ENCODE results near the gene PIK3R3.
A peak's percentile ranks its signal among the peaks of the same experiment; 100 is the strongest.

Gene PIK3R3

DNA sequence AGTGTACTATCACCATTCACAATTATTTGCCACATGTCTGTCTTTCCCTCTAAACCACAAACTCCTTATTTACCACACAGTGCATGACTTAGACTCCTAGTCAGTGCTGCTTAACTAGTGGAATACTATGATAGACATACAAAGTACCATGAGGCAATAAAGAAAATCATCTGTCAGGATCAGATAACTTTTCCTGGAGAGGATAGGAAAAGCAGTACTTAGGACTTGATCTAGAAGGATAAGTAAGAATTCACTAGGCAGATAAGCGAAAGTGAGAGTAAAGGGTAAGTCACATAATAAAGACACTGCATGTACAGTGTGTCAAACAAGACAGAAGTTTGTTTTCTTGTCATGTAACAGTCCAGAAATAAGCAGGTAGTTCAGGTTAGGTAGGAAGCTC is 21.3 kb upstream of the PIK3R3 start:
- DNase-seq, result no peak

DNA sequence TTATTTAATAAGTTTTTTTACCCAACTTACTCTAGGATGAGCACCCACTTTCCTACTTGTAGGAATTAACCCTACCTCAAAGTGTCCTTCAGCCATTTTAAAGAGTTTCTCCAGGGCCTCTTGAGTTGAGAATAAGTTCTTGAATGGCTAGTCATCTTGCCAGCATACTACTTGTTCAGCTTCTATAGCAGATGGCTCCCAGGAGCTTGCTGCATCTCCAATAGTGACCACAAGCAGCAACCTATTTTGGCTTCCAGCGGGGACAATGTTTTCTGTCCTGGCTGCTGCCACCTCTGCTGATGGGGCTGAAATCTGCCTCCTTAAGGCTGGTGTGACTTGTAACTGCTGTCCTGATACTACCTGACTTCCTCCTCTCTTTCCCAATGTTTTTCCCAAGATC is 20.8 kb upstream of the PIK3R3 start:
- no peak for DNase-seq

DNA sequence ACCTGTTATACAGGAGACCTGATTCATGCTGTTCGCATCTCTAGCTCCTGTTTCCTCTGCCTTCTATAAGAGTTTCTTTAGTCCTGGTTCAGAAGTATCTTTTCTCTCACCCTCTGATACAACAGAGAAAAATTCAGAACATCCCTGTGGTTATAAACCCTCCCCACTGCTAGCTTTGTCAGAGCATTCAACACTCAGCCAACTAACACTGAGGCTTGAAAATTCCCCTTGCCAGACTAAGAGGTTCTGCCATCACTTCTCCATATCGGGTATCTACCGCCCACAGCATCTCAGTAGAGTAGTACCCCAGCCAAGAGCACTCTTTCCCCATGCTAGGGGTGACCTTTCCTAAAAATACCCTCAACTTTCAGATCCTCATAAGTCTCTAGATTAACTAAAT is 19.6 kb upstream of the PIK3R3 start:
- DNase-seq, result no peak

DNA sequence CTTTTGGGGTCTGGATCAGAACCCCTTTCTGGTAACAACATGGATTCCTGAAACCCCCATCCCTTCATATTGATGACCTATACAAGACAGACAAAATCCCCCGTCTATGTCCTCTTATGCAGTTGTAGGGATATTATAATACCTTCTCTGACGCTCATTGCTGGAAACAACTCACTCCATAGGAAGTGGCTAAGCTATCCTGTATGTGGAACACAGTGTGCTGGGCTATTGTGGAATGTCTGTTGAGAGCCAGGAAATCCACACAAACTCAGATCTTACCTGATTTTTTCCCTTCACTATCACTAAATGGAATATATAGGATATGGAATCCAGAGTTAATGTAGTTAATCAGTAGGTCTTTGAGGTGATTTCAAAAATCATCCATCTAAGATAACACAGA is 17.7 kb upstream of the PIK3R3 start:
- no peak for DNase-seq

DNA sequence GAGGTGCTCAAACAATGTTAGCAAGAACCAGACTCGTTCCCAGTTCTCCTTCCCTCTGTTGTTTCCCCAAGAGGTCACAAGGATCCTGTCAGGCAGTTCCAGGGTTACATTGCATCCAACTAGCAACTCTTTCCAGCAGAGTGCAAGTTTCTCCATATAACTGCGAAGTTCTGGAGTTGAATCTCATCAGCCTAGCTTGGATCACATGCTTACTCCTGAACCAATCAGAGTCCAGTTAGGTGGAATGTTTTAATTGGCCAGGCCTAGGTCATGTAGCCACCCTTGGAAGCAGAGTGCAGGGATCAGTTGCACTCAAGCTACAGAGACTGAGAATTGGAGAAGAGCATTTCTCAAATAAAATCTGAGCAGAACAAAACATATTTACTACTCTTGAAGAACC is 15.9 kb upstream of the PIK3R3 start:
- no peak for DNase-seq

DNA sequence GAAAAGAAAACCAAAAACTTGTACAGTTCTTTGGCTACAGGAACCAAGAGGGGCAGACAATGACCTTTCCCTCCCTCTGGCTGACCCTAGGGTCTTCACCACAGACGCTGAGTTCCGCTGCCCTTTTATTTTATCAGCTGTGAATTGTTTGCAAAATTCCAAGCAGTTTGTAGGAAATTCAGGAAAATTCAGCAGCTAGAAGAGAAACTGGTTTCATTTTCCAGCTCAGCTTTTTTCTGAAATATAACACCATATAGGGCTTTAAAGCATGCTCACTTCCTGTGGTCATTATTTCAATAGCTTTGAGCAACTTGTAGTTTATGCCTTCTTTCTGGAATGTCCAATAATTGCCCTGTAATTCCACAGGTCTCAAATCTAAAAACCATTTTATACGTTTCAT is 5.5 kb upstream of the PIK3R3 start:
- no peak for DNase-seq

DNA sequence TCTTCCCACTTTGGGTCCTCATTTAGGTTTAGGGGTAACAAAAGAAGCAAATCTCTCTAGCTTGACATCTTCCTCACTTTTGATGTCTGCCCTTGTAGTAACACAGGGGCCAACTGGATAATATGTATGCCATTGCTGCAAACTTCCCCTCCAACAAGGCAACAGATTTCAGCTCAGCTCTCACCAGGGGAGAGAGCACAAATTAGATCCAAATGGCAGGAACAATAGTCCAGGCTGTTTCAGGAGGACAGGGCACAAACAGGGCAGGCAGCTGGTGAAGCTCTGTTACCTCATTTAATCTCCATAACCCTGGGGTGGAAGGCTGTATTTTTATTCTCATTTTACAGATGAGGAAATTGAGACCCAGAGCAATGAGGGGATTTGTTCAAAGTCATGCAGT is 4.3 kb upstream of the PIK3R3 start:
- DNase-seq, result no peak

DNA sequence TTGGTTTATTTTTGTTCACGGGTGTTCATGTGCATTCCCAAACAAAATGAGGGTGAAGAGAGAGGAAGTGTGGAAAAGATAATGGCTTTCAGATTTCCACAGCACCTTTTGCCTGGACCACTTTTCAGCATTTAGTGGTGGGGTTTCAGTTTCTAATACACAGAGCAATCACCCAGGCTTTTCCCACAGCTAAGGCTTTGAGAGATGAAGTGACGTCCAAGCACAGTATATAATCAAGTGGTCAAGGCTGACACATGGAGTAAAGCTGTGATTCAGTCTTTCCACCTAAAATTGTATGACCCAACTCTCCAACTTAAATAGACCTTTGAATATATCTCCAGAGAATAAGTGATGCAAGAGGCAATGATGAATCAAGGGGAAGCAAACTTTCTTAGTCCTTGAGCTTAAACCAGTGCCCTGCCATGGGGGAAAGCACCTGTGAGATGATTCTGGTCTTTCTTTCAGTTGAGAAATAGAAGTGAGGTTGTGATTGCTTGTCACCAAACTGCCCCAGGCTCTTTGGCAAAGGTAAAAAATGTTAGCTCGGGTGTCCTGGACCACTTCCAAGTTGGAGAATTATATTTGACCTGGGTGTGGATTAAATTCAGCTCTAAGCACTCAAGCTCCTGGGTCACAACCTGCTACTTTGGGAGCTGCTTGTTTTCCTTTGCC is 2.4 kb upstream of the PIK3R3 start:
- no peak for DNase-seq

DNA sequence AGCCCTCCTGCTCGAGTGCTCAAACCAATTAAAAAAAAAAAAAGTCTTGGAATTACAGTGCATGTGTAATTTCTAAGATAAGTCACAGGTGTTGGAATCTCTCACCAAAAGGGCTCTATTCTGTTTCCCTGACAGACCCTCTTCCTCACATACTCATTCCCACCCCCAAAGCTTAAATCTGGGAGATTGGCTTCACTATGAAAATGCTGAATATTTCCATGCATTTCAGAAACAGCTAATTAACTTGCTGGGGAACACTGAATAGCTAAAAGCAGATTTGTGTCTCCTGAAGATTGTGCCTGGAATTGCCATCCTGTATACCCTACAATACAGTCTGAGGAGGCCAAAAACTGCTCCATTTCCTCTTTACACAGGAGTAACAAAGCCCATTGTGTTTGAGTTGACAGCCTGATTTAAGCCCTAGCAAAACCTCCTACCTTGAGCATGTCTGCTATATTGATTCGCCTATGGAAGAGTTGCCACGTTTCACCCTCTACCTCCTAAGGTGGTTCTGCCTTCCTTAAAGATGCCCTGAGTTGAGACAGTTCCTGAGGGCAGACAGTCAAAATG is 1.4 kb upstream of the PIK3R3 start:
- DNase-seq, result no peak

DNA sequence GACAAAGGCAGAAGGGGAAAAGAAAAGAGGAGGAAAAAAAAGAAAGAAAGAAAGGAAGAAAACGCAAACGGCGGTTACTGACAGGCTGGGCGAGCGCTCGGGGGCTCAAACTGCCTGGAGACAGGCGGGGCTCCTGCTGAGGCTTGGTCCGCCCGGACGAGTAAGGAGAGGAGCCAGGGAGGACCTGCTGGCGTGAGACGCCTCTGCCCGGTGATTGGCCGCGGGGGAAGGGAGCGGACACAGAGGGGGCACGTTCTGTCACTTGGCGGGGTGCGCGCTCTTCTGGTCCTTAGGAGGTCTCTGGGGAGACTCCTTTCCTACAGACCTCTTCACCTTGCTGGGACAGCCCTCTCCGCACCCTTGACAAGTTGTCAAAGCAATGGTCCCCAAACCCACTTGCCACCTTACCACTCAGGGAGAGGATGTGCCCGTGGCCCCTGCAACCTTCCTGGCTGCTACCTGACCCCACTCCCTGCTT is 791 bp upstream of the PIK3R3 start:
- DNase-seq, result no peak

DNA sequence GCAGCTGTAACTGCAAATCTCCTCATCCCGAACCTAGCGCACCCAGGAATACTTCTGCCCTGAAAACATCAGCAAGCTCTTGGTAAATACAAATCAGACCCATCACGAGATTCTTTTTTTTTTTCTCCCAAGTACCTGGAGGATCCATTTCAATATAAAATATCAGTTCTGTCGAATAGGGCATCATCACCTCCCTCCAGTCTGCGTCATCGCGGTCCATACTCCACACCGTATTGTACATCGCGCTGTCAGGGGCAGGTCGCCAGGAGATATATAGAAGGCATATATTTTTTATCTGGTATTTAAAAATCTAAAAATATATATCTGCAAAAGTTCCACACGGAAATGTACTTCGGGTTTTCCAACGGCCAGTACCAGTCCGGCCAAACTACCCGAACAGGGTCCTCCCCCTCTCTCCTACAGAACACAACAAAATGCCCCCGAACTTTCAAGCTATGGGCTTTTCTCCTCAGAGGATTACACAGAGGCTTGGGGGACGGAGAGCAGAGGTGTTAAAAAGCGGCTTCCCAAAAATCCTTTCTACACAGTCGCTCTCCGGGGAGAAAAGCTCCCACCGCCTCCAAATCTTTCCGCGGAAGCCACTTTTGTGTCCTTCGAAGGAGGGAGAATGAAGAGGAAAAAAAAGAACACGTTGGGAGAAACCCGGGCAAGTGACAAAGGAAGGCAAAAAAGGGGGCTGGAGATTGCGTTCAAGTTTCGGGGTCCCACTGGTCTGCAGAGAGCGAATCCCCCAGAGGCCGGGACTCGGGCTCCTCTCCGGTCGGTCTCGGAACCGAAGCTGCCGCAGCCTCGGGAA is 509 bp downstream of the PIK3R3 start:
- DNase-seq, result peak; percentile 43

DNA sequence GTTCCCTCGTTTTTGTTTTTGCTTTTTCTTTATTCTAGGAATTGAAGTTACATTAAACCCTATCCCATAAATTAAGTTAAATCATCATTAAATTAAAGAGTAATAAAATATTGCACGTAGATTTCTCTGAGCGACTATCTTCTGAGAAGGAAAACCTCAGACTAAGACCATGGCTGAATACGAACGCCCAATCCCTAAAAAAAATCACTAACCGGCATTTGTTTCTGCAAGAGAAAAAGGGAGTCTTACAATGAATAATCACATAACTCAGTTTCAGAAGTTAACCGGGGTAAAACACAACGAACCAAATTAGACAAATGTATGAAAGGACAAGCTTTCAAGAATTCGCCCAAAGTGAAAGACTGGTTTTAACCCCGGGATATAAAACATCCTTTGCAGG is 1.3 kb downstream of the PIK3R3 start:
- no peak for DNase-seq

DNA sequence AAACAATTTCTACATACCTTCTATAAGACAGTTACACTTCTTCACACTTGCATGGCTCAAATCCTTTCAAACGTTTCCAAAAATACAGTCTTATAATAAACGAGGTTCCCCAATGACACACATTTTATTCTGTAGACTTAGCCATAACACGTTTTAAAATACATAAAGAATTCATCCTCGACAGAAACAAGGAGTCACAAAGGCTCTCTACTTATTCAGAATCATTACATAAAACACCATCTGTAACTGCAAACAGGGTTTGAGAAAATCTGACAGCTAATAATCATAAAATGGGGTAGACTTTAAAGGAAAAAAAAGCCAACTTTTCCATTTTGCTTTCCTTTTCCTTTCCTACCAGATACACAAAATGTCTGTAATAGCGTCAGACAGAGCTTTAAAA is 1.8 kb downstream of the PIK3R3 start:
- DNase-seq, result no peak

DNA sequence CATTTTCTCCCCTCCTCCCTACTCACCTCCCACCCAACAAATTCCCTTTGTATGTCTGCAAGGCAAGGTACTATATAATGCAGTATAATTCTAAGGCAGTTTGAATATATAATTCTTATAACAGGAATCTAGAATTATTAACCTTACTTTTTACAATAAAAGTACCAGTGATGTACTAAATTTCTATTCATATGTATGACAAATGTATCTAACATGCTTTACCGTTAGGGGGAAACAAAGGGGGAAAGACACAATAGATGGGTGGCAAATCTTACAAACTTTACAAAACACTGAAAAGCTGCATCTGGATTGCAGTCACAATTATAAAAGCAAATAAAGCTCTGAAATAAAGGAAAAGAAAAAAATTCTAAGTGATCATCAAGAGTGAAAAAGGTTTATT is 2.3 kb downstream of the PIK3R3 start:
- no peak for DNase-seq

DNA sequence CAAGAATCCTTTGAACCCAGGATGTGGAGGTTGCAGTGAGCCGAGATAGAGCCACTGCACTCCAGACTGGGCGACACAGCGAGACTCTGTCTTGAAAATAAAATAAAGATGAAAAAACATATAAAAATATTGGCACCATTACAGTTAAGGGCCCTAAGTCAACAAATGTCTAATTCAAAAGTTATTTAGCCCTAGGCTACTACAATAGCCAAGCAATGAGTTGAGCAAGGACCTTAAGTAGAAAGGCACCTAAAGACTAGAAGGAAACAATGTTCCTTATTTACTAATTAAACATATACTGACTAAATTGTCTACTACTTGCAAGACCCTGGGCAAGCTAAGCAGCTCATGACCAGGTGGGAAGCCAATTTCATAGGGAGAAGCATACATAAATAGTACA is 4.1 kb downstream of the PIK3R3 start:
- no peak for DNase-seq

DNA sequence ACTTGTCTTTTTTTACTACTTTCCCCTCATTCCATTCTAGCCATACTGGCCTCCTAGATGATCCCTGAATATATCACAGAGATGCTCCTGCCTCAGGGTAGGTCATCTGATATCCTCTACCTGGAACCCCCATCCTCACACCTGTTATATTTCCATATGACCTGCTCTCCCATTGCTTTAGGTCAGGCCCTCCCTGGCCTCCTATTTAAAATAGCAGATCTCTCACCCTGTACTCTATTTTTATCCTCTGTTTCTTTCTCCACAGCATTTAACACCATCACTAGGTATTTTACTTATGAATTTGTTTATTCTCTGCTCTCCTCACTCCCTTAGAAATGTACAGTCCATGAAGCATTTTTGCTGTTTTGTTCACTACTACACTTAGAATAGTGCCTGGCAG is 13.6 kb downstream of the PIK3R3 start:
- no peak for DNase-seq

DNA sequence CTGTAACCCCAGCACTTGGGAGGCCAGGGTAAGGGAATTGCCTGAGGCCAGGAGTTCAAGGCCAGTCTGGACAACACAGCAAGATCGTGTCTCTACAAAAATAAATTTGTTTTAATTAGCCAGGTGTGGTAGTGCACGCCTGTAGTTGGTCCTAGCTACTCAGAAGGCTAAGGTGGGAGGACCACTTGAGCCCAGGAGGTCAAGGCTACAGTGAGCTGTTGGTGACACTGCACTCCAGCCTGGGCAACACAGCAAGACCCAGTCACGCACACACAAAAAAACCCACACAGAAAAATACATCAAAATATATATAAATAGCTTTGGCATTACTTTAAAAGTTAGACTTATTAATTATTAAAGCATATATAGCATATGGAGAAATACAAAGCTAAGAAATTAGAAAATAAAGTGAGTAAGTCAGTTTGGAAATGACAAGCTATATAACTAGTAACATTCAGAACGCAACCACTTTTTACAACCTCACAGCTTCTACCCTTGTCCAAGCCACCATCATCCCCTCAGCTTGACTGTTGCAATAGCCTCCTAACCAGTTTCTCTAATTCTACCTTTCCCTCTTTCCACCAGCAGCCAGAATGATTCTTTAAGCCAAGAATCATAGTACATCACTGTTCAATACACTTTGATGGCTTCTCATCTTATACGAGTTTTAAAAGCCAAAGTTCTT is 14.5 kb downstream of the PIK3R3 start:
- no peak for DNase-seq

DNA sequence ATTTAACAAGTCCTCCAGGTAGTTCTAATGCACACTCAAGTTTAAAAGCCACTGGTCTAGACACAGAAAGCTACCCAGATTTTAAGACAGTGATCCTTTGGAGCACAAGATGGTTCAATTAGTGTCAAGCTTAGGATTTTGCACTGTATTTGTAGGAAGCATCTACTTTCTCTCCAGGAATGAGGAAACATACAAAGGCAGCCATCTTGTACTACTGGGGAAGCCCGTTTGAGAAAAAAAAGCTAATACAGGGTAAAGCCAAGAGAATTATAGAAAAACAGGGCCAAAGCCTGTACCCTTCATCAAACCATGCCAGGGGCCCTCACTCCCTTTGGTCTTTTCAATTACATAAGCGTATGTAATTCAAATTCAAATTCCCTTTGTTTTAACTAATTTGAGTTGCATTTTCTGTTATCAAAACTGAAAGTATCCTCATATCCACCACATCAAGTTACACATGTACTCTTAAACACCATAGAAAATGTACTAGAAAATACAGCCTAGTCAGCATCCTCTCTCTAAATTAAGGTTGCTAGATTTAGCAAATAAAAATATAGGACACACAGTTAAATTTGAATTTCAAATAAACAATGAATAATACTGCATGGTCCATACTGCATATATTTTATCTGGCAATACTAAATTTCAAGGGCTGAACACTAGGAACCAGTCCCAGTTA is 17.4 kb downstream of the PIK3R3 start:
- DNase-seq, result no peak

DNA sequence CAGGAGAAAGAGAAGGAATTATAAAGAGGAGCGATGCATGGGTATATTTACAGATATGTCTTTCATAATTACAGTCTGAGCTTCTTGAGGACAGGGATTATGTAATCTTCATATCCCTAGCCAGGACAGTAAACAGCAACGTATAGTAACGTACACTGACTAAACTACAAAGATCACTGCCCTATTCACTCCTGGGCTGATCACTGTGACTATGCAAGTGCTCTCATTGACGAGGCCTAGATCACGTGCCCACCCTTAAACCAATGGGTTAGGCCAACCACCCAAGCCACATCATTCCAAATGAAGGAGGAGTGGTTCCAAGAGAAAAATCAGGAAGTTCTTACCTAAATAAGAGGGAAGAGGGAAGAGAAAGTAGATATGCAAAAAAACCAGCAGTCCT is 18.5 kb downstream of the PIK3R3 start:
- DNase-seq, result no peak

DNA sequence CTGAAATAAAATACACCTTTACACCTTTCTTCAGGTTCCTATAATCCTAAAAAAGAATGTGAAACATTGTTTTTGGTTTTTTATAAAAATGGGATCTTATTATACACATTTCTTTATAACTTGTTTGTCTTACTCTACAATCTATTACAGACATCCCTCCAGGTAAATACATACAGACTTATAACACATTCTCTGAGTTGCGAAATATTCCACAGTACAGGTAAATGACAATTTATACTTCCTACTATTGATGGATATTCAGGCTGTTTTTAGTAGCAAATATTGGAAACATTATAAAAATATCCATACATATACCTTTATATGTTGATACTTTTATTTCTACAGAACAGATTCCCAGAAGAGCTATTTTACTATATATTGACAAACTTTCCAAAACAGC is 20.3 kb downstream of the PIK3R3 start:
- DNase-seq, result no peak

DNA sequence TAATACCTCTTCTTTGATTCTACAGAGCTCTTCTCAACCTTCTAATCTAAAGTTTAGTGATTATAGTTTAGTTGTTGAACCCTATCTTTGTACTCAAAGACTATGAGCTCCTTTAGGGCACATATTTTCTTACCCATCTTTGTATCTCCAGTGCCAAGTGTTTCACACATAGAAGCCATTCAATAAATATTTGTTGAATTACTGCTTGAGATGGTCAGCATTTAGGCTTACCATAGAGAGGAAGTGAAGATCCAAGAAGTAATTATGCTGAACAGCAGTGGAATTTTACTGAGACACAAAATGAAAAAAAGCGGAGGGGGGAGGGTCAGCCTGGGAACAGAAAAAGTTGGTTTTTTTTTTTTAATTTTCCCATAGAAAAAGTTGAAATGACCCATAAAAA is 21.9 kb downstream of the PIK3R3 start:
- DNase-seq, result no peak

DNA sequence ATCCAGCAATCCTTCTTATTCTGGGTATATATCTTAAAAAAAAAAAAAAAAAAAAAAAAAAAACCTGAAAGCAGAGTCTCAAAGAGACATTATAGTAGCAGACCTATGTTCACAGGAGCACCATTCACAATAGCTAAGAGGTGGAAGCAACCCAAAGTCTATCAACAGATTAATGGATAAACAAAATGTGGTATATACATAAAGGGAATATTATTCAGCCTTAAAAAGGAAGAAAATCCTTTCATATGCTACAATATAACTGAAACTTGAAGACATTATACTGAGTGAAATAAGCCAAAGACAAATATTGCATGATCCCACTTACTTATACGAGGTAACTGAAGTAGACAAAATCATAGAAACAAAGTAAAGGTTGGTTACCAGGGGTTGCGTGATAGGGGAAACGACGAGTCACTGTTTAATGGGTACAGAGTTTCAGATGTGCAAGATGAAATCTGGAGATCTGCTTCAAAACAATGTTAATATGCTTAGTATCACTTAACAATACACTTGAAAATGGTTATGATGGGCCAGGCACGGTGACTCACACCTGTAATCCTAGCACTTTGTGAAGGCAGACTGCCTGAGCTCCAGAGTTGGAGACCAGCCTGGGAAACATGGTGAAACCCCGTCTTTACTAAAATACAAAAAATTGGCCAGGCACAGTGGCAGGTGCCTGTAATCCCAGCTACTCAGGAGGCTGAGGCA is 29.5 kb downstream of the PIK3R3 start:
- no peak for DNase-seq

DNA sequence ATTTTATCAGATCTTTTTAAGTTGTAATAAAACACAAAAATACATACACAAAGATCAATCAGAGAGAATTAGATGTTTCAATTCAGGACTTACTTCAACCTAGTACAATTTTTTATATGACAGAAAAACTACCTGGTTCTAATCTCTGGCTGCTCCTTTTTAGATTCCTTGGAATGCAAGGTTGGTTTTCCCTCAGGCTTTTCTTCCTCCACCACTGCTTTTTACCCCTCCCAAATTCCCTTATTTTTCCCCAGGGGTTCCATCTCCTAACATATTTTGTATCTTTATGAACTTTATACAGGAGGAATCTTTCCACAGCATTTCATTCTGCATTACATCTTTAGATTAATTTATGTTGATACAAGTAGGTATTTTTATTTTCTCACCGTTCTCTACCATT is 33.2 kb downstream of the PIK3R3 start:
- no peak for DNase-seq

Data from amniotic stem cell (primary cell).